SJCRH30 (cell line): ENCODE measurements around the gene CARD9. TPM values are rescaled to one million over a fixed set of nuclear protein-coding genes. Genes with fewer than 3 reads are reported as not detected.
"Not testable (repeated sequence)": the region's sequence is repeated elsewhere in the genome, so short reads cannot be mapped to it uniquely, and the experiment has no call there.

Experiments
- DNase-seq, 2 experiments: peaks; one replicate each; pipeline ENCODE4 v3.0.0-alpha.2; 2015 to 2020
- H3K27ac ChIP-seq: fragments of 250-450 bp; sonication (Bioruptor Pico); 2 replicates; pipeline ENCODE4 v1.5.1; 2020; ENCODE audit warnings: mild to moderate bottlenecking, moderate library complexity
- H3K27me3 ChIP-seq: fragments of 250-450 bp; sonication (Bioruptor Pico); 2 replicates; pipeline ENCODE4 v1.5.1; 2020; ENCODE audit warnings: mild to moderate bottlenecking, moderate library complexity
- H3K36me3 ChIP-seq: fragments of 250-450 bp; sonication (Bioruptor Pico); 2 replicates; pipeline ENCODE4 v1.5.1; 2020; ENCODE audit warnings: mild to moderate bottlenecking, moderate library complexity
- H3K4me1 ChIP-seq: fragments of 250-450 bp; sonication (Bioruptor Pico); 2 replicates; pipeline ENCODE4 v1.5.1; 2020; ENCODE audit warnings: mild to moderate bottlenecking, moderate library complexity
- H3K4me3 ChIP-seq: fragments of 250-450 bp; sonication (Bioruptor Pico); 2 replicates; pipeline ENCODE4 v1.5.1; 2020; ENCODE audit warnings: mild to moderate bottlenecking, moderate library complexity
- H3K9me3 ChIP-seq: fragments of 250-450 bp; sonication (Bioruptor Pico); replicated peaks from 2 replicates; pipeline ENCODE4 v1.5.1; 2020; ENCODE audit warnings: mild to moderate bottlenecking, moderate library complexity
- total RNA-seq: library from RNA; depleted of rRNA; stranded (reverse); fragments of >200 nt; shearing (Covaris generic); gene quantifications from 2 replicates; pipeline ENCODE4 v1.2.3, GENCODE V29; 2014; rRNA removed

The CARD9 gene
- total RNA-seq = 8.8 and 11.8 TPM in 2 replicates

- DNase-seq = peak; percentile 84
- no peaks in the 10 kb centered on the region for H3K27me3 ChIP-seq
- peaks cover 5% of the 10 kb centered on the region for H3K36me3 ChIP-seq
- H3K4me1 ChIP-seq = peaks cover 7% of the 10 kb centered on the region; the same call in 1 of the 2 replicates
- H3K27ac ChIP-seq = peak within 1 kb of the TSS; percentile 35
- no peaks in the 10 kb centered on the region for H3K9me3 ChIP-seq
- H3K4me3 ChIP-seq = peak within 1 kb of the TSS; percentile 58
These were observed at the start of gene CARD9 for GRCh38 chr9:136373300-136374182. Gene CARD9, minus strand, starts transcription at chr9:136373669. Its CDS starts 1,591 bp downstream, at chr9:136372078.

- Histone ChIP-seq H3K4me1 (no peaks in the 10 kb centered on the region), H3K36me3 (peaks cover 78% of the 10 kb centered on the region), H3K27me3 (no peaks in the 10 kb centered on the region), H3K27ac (no peak overlapping the region), H3K9me3 (no peaks in the 10 kb centered on the region), H3K4me3 (no peak overlapping the region)
- DNase-seq = no peak
These were observed 49.4 kb upstream of the CARD9 start for GRCh38 chr9:136422876-136423275.

GRCh38 chr9:136421791-136422190, 48.3 kb upstream of the CARD9 start:
- no peaks in the 10 kb centered on the region for H3K9me3 ChIP-seq
- peaks cover 84% of the 10 kb centered on the region for H3K36me3 ChIP-seq
- no peaks in the 10 kb centered on the region for H3K27me3 ChIP-seq
- no peak for DNase-seq
- no peaks in the 10 kb centered on the region for H3K4me1 ChIP-seq
- H3K4me3 ChIP-seq = no peak overlapping the region
- H3K27ac ChIP-seq = no peak overlapping the region

- Histone ChIP-seq H3K27ac (no peak overlapping the region), H3K4me1 (no peaks in the 10 kb centered on the region), H3K4me3 (no peak overlapping the region), H3K27me3 (no peaks in the 10 kb centered on the region), H3K9me3 (no peaks in the 10 kb centered on the region), H3K36me3 (peaks cover 95% of the 10 kb centered on the region)
- no peak for DNase-seq
These were observed 45.6 kb upstream of the CARD9 start for GRCh38 chr9:136419092-136419420.

- no peak for DNase-seq
- H3K9me3 ChIP-seq = no peaks in the 10 kb centered on the region
- no peaks in the 10 kb centered on the region for H3K4me1 ChIP-seq
- no peak overlapping the region for H3K27ac ChIP-seq
- H3K4me3 ChIP-seq = no peak overlapping the region
- H3K27me3 ChIP-seq = no peaks in the 10 kb centered on the region
- peaks cover 96% of the 10 kb centered on the region for H3K36me3 ChIP-seq
These were observed 45.0 kb upstream of the CARD9 start for GRCh38 chr9:136418182-136419091.

GRCh38 chr9:136416914-136417313, 43.4 kb upstream of the CARD9 start:
- Histone ChIP-seq H3K4me3 (no peak overlapping the region), H3K4me1 (no peaks in the 10 kb centered on the region; the same call in 1 of the 2 replicates), H3K9me3 (no peaks in the 10 kb centered on the region), H3K27ac (no peak overlapping the region), H3K36me3 (peaks cover 96% of the 10 kb centered on the region), H3K27me3 (no peaks in the 10 kb centered on the region)
- no peak for DNase-seq

GRCh38 chr9:136416427-136416826, 43.0 kb upstream of the CARD9 start:
- Histone ChIP-seq H3K27me3 (no peaks in the 10 kb centered on the region), H3K4me3 (no peak overlapping the region), H3K36me3 (peaks cover 91% of the 10 kb centered on the region), H3K27ac (no peak overlapping the region), H3K4me1 (peaks cover 3% of the 10 kb centered on the region), H3K9me3 (no peaks in the 10 kb centered on the region)
- DNase-seq = no peak

- no peak for DNase-seq
- peaks cover 5% of the 10 kb centered on the region for H3K4me1 ChIP-seq
- no peak overlapping the region for H3K27ac ChIP-seq
- H3K27me3 ChIP-seq = no peaks in the 10 kb centered on the region
- H3K9me3 ChIP-seq = no peaks in the 10 kb centered on the region
- peaks cover 58% of the 10 kb centered on the region for H3K36me3 ChIP-seq
- H3K4me3 ChIP-seq = no peak overlapping the region
These were observed 39.5 kb upstream of the CARD9 start for GRCh38 chr9:136412962-136413361.

GRCh38 chr9:136411378-136411777, 37.9 kb upstream of the CARD9 start:
- Histone ChIP-seq H3K27ac (no peak overlapping the region; the same call in 1 of the 2 replicates), H3K36me3 (peaks cover 54% of the 10 kb centered on the region), H3K27me3 (no peaks in the 10 kb centered on the region), H3K4me3 (peak overlapping the region; percentile 94), H3K9me3 (no peaks in the 10 kb centered on the region), H3K4me1 (peaks cover 5% of the 10 kb centered on the region)
- DNase-seq = no peak

GRCh38 chr9:136410500-136411287, 37.2 kb upstream of the CARD9 start, which contains the start of the genes ENTR1 and PMPCA:
Gene ENTR1, minus strand, starts transcription at chr9:136410614. Its CDS starts 217 bp downstream, at chr9:136410397.
Gene PMPCA, plus strand, starts transcription at chr9:136410658. Its CDS starts 11 bp downstream, at chr9:136410669.
- H3K4me1 ChIP-seq = peaks cover 5% of the 10 kb centered on the region
- H3K36me3 ChIP-seq = peaks cover 54% of the 10 kb centered on the region
- H3K4me3 ChIP-seq = peak within 1 kb of the TSS; percentile 94

GRCh38 chr9:136409557-136410455, 36.3 kb upstream of the CARD9 start:
- peak in 1 of 2 experiments; percentile 29 for DNase-seq
- Histone ChIP-seq H3K4me3 (peak overlapping the region; percentile 94), H3K9me3 (no peaks in the 10 kb centered on the region), H3K27ac (peak overlapping the region; percentile 42; the same call in 1 of the 2 replicates), H3K36me3 (peaks cover 52% of the 10 kb centered on the region), H3K4me1 (peaks cover 5% of the 10 kb centered on the region), H3K27me3 (no peaks in the 10 kb centered on the region)

More at GRCh38 chr9:136410500-136411287, 37.2 kb upstream of the CARD9 start, which contains the start of the genes ENTR1 and PMPCA:
- H3K27me3 ChIP-seq = no peaks in the 10 kb centered on the region
- no peaks in the 10 kb centered on the region for H3K9me3 ChIP-seq
- peak; percentile 92 for DNase-seq
- peak within 1 kb of the TSS; percentile 68 for H3K27ac ChIP-seq

- DNase-seq = no peak
- H3K4me3 ChIP-seq = no peak overlapping the region
- peaks cover 43% of the 10 kb centered on the region for H3K36me3 ChIP-seq
- no peaks in the 10 kb centered on the region for H3K9me3 ChIP-seq
- no peaks in the 10 kb centered on the region for H3K27me3 ChIP-seq
- peaks cover 5% of the 10 kb centered on the region for H3K4me1 ChIP-seq
- no peak overlapping the region for H3K27ac ChIP-seq
These were observed 34.4 kb upstream of the CARD9 start for GRCh38 chr9:136407911-136408310.

- not testable (repeated sequence) for DNase-seq, H3K4me3 ChIP-seq, H3K9me3 ChIP-seq, H3K4me1 ChIP-seq, H3K27ac ChIP-seq, H3K27me3 ChIP-seq
- H3K36me3 ChIP-seq = peaks cover 35% of the 10 kb centered on the region
These were observed 33.6 kb upstream of the CARD9 start for GRCh38 chr9:136407061-136407460.
